Pancreas (tissue), 10 donors: ENCODE results near the gene LCN15. TPM values are rescaled to one million over a fixed set of nuclear protein-coding genes. Genes with fewer than 3 reads are reported as not detected.
"Not testable (repeated sequence)": the region's sequence is repeated elsewhere in the genome, so short reads cannot be mapped to it uniquely, and the experiment has no call there.

Experiments
- ATAC-seq, 4 donors: fragments of 200-7000 bp; cut with Tn5 transposase; one replicate each; pipeline versions ENCODE4 v1.8.0 to v1.9.1; 2020; ENCODE audit warnings: mild to moderate bottlenecking in 4 of 4, moderate library complexity in 4 of 4
- DNase-seq, 6 donors: peaks; one replicate each; pipeline ENCODE4 v3.0.0-alpha.2; 2020
- FAIRE-seq: peaks from 2 replicates; lab custom pipeline; 2012; peaks lifted over from hg19 to GRCh38; lab: Jason Lieb, UNC
- H3K27ac ChIP-seq, 4 donors: fragments of 200-600 bp; sonication (generic); 1 replicate in 3 of 4; 2 replicates in 1 of 4; pipeline versions ENCODE4 v1.5.0 to v1.8.0; 2020
- H3K27me3 ChIP-seq, 4 donors: fragments of 200-600 bp; one replicate each; pipeline ENCODE4 v1.8.0; 2021
- H3K36me3 ChIP-seq, 3 donors: fragments of 200-600 bp; sonication (generic) in 1 of 3; one replicate each; pipeline versions ENCODE4 v1.5.0 to v1.8.0; 2020 to 2021
- H3K4me1 ChIP-seq, 3 donors: fragments of 200-600 bp; one replicate each; pipeline ENCODE4 v1.8.0; 2021
- H3K4me3 ChIP-seq, 4 donors: fragments of 200-600 bp; sonication (generic) in 2 of 4; one replicate each; pipeline versions ENCODE4 v1.5.0 to v1.8.0; 2020 to 2021
- H3K9me3 ChIP-seq, 4 donors: fragments of 200-600 bp; one replicate each; pipeline ENCODE4 v1.8.0; 2021
- CTCF ChIP-seq, 4 donors: fragments of 200-600 bp; sonication (generic) in 3 of 4; IDR thresholded peaks; one replicate each; pipeline versions ENCODE4 v1.5.0 to v1.8.0; 2021; ENCODE audit warnings: antibody characterized with exemption in 4 of 4
- WGBS, 2 donors: extraction: QIAGEN DNeasy Blood & Tissue Kit; methylation state at CpG; one replicate each; pipeline ENCODE4 v1.1.7; 2013; 5-methylcytosine and 5-hydroxymethylcytosine counted together
- intact Hi-C, 3 donors: fragments of 100-400 bp; cut with DNase I; formaldehyde crosslinking; loops; one replicate each; pipeline versions ENCODE4 v1.11.1 to v1.14.2; 2022
- polyA plus RNA-seq, 2 donors: library from polyadenylated mRNA; stranded (reverse); fragments of 200-250 nt; gene quantifications; one replicate each; pipeline ENCODE4 v1.2.3, GENCODE V29; 2013
- total RNA-seq, 6 donors: library from RNA; stranded (reverse); fragmentation: NEBNext Ultra II Directional in 4 of 6; extraction: Animal tissue kit (Norgen Biotek cat#: 25700) in 4 of 6; gene quantifications; one replicate each; pipeline versions ENCODE4 v1.2.1 to v1.2.4, GENCODE V29; 2021 to 2023
- donor health status: healthy with polysubstance abuse.
- donor health status: DM: no; HTN: no; CAD: no; lungs with moderate emphysema.
- donor health status: DM: no; HTN: no; CAD: no.
- donor health status: control.
- donor health status: control.
- donor health status: Bipolar disorder and iron deficiency.
- donor health status: DM: yes; HTN: yes; CAD: no.
- donor health status: DM: no; HTN: no; CAD: no.
- donor health status: DM: no; HTN: no; CAD: no.
- donor health status: DM: yes; HTN: yes; CAD: no.

The LCN15 gene
- total and polyA plus RNA-seq, 8 donors = not detected

- DNase-seq (no peak), FAIRE-seq (no peak), ATAC-seq (no peak)
- no peak for TF ChIP-seq CTCF (IDR thresholded peaks at IDR 0.05)
- Histone ChIP-seq H3K27me3 (no peaks in the 10 kb centered on the region), H3K4me3 (no peak overlapping the region), H3K4me1 (peaks cover 10 to 27% (median 11%) of the 10 kb centered on the region in 3 donors), H3K9me3 (no peaks in the 10 kb centered on the region), H3K27ac (no peak overlapping the region), H3K36me3 (no peaks in the 10 kb centered on the region)
- intact Hi-C loops = loop anchor here in 2 of 3 donors (5.0 kb wide), 1 partner anchor 251 kb away; no protein-coding TSS in a partner anchor
- 32 to 44% methylated on average over 10 of the region's 10 CpGs for WGBS, 2 donors
Measured at GRCh38 chr9:136786451-136786850, 22.1 kb upstream of the LCN15 start.

- not testable (repeated sequence) for H3K36me3 ChIP-seq, H3K9me3 ChIP-seq, FAIRE-seq, H3K4me3 ChIP-seq, H3K27me3 ChIP-seq, H3K27ac ChIP-seq
- peaks cover 10 to 27% (median 11%) of the 10 kb centered on the region in 3 donors for H3K4me1 ChIP-seq
- ATAC-seq (peak in 2 of 4 donors; percentile 10 to 13), DNase-seq (peak in 3 of 6 donors; percentile 60 to 74 (median 61))
- intact Hi-C loops = loop anchor here in 2 of 3 donors (5.0 kb wide), 1 partner anchor 252 kb away; no protein-coding TSS in a partner anchor
- WGBS, 2 donors = 41 to 61% methylated on average over 23 of the region's 23 CpGs
Measured at GRCh38 chr9:136785565-136786355, 21.4 kb upstream of the LCN15 start.

- no peaks in the 10 kb centered on the region for H3K9me3 ChIP-seq
- no peaks in the 10 kb centered on the region for H3K36me3 ChIP-seq
- no peaks in the 10 kb centered on the region for H3K27me3 ChIP-seq
- WGBS, 2 donors = 59 to 82% methylated on average over 6 of the region's 6 CpGs
- FAIRE-seq = no peak
- ATAC-seq = peak in 2 of 4 donors; percentile 64 to 65
- H3K27ac ChIP-seq = no peak overlapping the region
- no peak for DNase-seq
- no peak overlapping the region for H3K4me3 ChIP-seq
- H3K4me1 ChIP-seq = peaks cover 3 to 21% (median 6%) of the 10 kb centered on the region in 3 donors
- TF ChIP-seq CTCF (IDR thresholded peaks at IDR 0.05) = no peak
- intact Hi-C loops = loop anchor here in 2 of 3 donors (5.0 kb wide), 1 partner anchor 252 kb away; no protein-coding TSS in a partner anchor
Measured at GRCh38 chr9:136784997-136785361, 20.7 kb upstream of the LCN15 start.

GRCh38 chr9:136784249-136784996 lies 20.1 kb upstream of the LCN15 start:
- H3K36me3 ChIP-seq = no peaks in the 10 kb centered on the region
- H3K27me3 ChIP-seq = no peaks in the 10 kb centered on the region
- intact Hi-C loops = no loop called here
- peak in 3 of 4 donors; percentile 27 to 52 (median 30) for TF ChIP-seq CTCF (IDR thresholded peaks at IDR 0.05)
- DNase-seq (no peak), FAIRE-seq (no peak), ATAC-seq (peak in 2 of 4 donors; percentile 40 to 48)
- no peak overlapping the region for H3K27ac ChIP-seq
- no peaks in the 10 kb centered on the region for H3K9me3 ChIP-seq
- peaks cover 0 to 16% (median under 1%) of the 10 kb centered on the region in 3 donors for H3K4me1 ChIP-seq
- H3K4me3 ChIP-seq = no peak overlapping the region
- WGBS, 2 donors = 27 to 35% methylated on average over 9 of the region's 9 CpGs

GRCh38 chr9:136782452-136782851 lies 18.1 kb upstream of the LCN15 start:
- intact Hi-C loops = no loop called here
- DNase-seq (no peak), FAIRE-seq (no peak), ATAC-seq (no peak)
- Histone ChIP-seq H3K36me3 (no peaks in the 10 kb centered on the region), H3K27me3 (no peaks in the 10 kb centered on the region), H3K27ac (no peak overlapping the region), H3K4me3 (no peak overlapping the region), H3K4me1 (no peaks in the 10 kb centered on the region), H3K9me3 (no peaks in the 10 kb centered on the region)
- TF ChIP-seq CTCF (IDR thresholded peaks at IDR 0.05) = no peak
- WGBS, 2 donors = 91 to 94% methylated on average over 3 of the region's 3 CpGs
